ENCODE measurements around the gene NAA20.
A peak's percentile ranks its signal among the peaks of the same experiment; 100 is the strongest.

Gene NAA20

GRCh38 chr20:20019123-20019522 is 2.0 kb downstream of the NAA20 start:
- no peak overlapping the region for H3K4me3 ChIP-seq (ENCODE audit: low read length)
- DNase-seq (ENCODE audit: low read depth): no peak
- TF ChIP-seq, protein P1, sequence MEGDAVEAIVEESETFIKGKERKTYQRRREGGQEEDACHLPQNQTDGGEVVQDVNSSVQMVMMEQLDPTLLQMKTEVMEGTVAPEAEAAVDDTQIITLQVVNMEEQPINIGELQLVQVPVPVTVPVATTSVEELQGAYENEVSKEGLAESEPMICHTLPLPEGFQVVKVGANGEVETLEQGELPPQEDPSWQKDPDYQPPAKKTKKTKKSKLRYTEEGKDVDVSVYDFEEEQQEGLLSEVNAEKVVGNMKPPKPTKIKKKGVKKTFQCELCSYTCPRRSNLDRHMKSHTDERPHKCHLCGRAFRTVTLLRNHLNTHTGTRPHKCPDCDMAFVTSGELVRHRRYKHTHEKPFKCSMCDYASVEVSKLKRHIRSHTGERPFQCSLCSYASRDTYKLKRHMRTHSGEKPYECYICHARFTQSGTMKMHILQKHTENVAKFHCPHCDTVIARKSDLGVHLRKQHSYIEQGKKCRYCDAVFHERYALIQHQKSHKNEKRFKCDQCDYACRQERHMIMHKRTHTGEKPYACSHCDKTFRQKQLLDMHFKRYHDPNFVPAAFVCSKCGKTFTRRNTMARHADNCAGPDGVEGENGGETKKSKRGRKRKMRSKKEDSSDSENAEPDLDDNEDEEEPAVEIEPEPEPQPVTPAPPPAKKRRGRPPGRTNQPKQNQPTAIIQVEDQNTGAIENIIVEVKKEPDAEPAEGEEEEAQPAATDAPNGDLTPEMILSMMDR (conservative IDR thresholded peaks at IDR 0.05; ENCODE audit: low read length): no peak

- no peak for DNase-seq (ENCODE audit: low read depth)
- TF ChIP-seq, protein P1 (conservative IDR thresholded peaks at IDR 0.05; ENCODE audit: low read length): no peak
These were observed 3.7 kb downstream of the NAA20 start for GRCh38 chr20:20020908-20021307.

DNA sequence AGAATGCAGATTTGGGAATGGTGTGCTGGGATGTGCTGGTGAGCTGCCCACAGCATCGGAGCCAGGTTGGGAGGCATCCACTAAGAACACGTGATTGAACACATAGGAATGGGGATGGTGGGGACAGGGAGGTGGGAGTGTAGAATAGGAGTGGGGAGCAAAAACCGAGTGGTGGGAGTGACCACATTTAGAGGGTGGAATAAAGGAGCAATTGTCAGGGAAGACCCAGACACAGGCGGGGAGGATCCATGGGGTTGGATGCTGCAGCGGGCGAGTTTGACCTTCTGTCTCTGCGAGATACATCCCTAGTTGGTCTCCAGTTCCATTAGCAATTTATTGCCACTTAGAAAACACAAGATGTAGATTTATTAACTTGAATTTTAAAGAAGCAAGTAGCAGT is 4.7 kb downstream of the NAA20 start:
- TF ChIP-seq, protein P1 (conservative IDR thresholded peaks at IDR 0.05; ENCODE audit: low read length): no peak
- DNase-seq (ENCODE audit: low read depth): no peak
- H3K4me3 ChIP-seq (ENCODE audit: low read length): no peak overlapping the region

More at GRCh38 chr20:20020908-20021307, 3.7 kb downstream of the NAA20 start:
- no peak overlapping the region for H3K4me3 ChIP-seq (ENCODE audit: low read length)

GRCh38 chr20:20022498-20022897 is 5.3 kb downstream of the NAA20 start:
- TF ChIP-seq, protein P1 (conservative IDR thresholded peaks at IDR 0.05; ENCODE audit: low read length): no peak
- no peak for DNase-seq (ENCODE audit: low read depth)
- no peak overlapping the region for H3K4me3 ChIP-seq (ENCODE audit: low read length)

GRCh38 chr20:20023395-20023794 is 6.2 kb downstream of the NAA20 start:
- TF ChIP-seq, protein P1 (conservative IDR thresholded peaks at IDR 0.05; ENCODE audit: low read length): no peak
- DNase-seq (ENCODE audit: low read depth): no peak
- no peak overlapping the region for H3K4me3 ChIP-seq (ENCODE audit: low read length)

- peak; percentile 42 for DNase-seq (ENCODE audit: low read depth)
- TF ChIP-seq, protein P1 (conservative IDR thresholded peaks at IDR 0.05; ENCODE audit: low read length): no peak
- H3K4me3 ChIP-seq (ENCODE audit: low read length): no peak overlapping the region
These were observed 7.8 kb downstream of the NAA20 start for GRCh38 chr20:20024942-20025341.

- no peak overlapping the region for H3K4me3 ChIP-seq (ENCODE audit: low read length)
- TF ChIP-seq, protein P1 (conservative IDR thresholded peaks at IDR 0.05; ENCODE audit: low read length): no peak
- no peak for DNase-seq (ENCODE audit: low read depth)
These were observed 10.1 kb downstream of the NAA20 start for GRCh38 chr20:20027284-20027683.

Measured in AG10803 (cell line).